Panc1 (cell line): ENCODE data around the gene HIKESHI. TPM values are rescaled to one million over a fixed set of nuclear protein-coding genes. Genes with fewer than 3 reads are reported as not detected.
A peak's percentile ranks its signal among the peaks of the same experiment; 100 is the strongest.

ENCODE experiments used
- ATAC-seq: fragments of 200-7000 bp; cut with Tn5 transposase; 2 replicates; pipeline ENCODE4 v1.9.1; 2020; ENCODE audit warnings: mild to moderate bottlenecking, moderate library complexity
- BruUV-seq: library from RNA; stranded (reverse); fragments of 400-500 nt; replicated peaks from 2 replicates; lab custom pipeline; 2021; lab: Mats Ljungman, UMichigan
- CTCF ChIA-PET: fragments of 300-600 bp; sonication (Branson Sonifier 250); formaldehyde crosslinking; loops from one replicate; lab custom pipeline; 2022; ENCODE audit warnings: antibody characterized with exemption; lab: Charles Lee
- POLR2A ChIA-PET: fragments of 300-600 bp; sonication (Branson Sonifier 250); formaldehyde crosslinking; loops from one replicate; lab custom pipeline; 2022; ENCODE audit warnings: antibody characterized with exemption; lab: Charles Lee
- DNase-seq: peaks from one replicate; pipeline ENCODE4 v3.0.0-alpha.2; 2010; ENCODE audit warnings: low read depth, low spot score
- H3K27ac ChIP-seq: 2 replicates; pipeline ENCODE4 v1.5.1; 2011; ENCODE audit warnings: mild to moderate bottlenecking, low read length, inconsistent platforms
- H3K27me3 ChIP-seq: fragments of 200-500 bp; sonication (Bioruptor generic); 2 replicates; pipeline ENCODE4 v1.6.0; 2014; ENCODE audit warnings: low read length, inconsistent platforms; ENCODE audit not compliant: control insufficient read depth, insufficient read depth
- H3K36me3 ChIP-seq: fragments of 200-500 bp; sonication (Bioruptor generic); 2 replicates; pipeline ENCODE4 v1.5.1; 2014; ENCODE audit warnings: inconsistent platforms, mild to moderate bottlenecking, low read length, moderate library complexity; ENCODE audit not compliant: control insufficient read depth, insufficient read depth
- H3K4me1 ChIP-seq: 2 replicates; pipeline ENCODE4 v1.5.1; 2011; ENCODE audit warnings: inconsistent platforms, mild to moderate bottlenecking, low read length, moderate library complexity; ENCODE audit not compliant: control insufficient read depth, insufficient read depth
- H3K4me3 ChIP-seq, 2 experiments: 2 replicates each; pipeline ENCODE4 v1.5.1; 2011 to 2012; ENCODE audit warnings: low read depth in 2 of 2, low read length in 2 of 2, mild to moderate bottlenecking in 2 of 2, inconsistent platforms in 1 of 2, moderate library complexity in 1 of 2
- H3K9me3 ChIP-seq: fragments of 200-500 bp; sonication (Bioruptor generic); 2 replicates; pipeline ENCODE4 v1.5.1; 2014; ENCODE audit warnings: low read depth, mild to moderate bottlenecking, inconsistent platforms, low read length, moderate library complexity; ENCODE audit not compliant: control insufficient read depth, insufficient read depth
- POLR2AphosphoS5 ChIP-seq: IDR thresholded peaks from 2 replicates; pipeline ENCODE4 v1.6.1; 2012; ENCODE audit warnings: mild to moderate bottlenecking, low read depth, low read length, moderate library complexity
- SIN3A ChIP-seq: IDR thresholded peaks from 2 replicates; pipeline ENCODE4 v1.6.1; 2012; ENCODE audit warnings: low read depth, mild to moderate bottlenecking, low read length, moderate library complexity, borderline replicate concordance; ENCODE audit not compliant: insufficient read depth
- TCF7L2 ChIP-seq: IDR thresholded peaks from 2 replicates; pipeline ENCODE4 v1.6.1; 2011; ENCODE audit warnings: mild to moderate bottlenecking, low read depth, low read length, inconsistent platforms
- in situ Hi-C: cut with HindIII; loops from 2 replicates; pipeline ENCODE4 v1.10.0; 2016; ENCODE audit warnings: low sequenced_read_pairs, low pct_unique_long_range_greater_than_20kb
- intact Hi-C: fragments of 100-400 bp; cut with micrococcal nuclease; formaldehyde crosslinking; loops from one replicate; pipeline ENCODE4 v1.10.0; 2022; ENCODE audit not compliant: unreplicated experiment
- total RNA-seq: library from RNA; stranded (reverse); gene quantifications from one replicate; pipeline ENCODE4 v1.2.1, GENCODE V29; 2021; ENCODE audit not compliant: unreplicated experiment
- TF ChIP-seq, protein P1 (sequence below), 2 experiments: IDR thresholded peaks; 2 replicates each; pipeline ENCODE4 v1.6.1; 2011 to 2012; ENCODE audit warnings: low read depth in 2 of 2, control low read depth in 1 of 2, low read length in 1 of 2, mild to moderate bottlenecking in 1 of 2, moderate library complexity in 1 of 2; ENCODE audit not compliant: insufficient read depth in 1 of 2
- TF ChIP-seq, protein P2 (sequence below): fragments of 450-650 bp; IDR thresholded peaks from 2 replicates; pipeline ENCODE4 v1.5.1; 2017; ENCODE audit warnings: mild to moderate bottlenecking

HIKESHI gene
- total RNA-seq, 1 experiment from 2014 or later = 61.3 TPM

DNA sequence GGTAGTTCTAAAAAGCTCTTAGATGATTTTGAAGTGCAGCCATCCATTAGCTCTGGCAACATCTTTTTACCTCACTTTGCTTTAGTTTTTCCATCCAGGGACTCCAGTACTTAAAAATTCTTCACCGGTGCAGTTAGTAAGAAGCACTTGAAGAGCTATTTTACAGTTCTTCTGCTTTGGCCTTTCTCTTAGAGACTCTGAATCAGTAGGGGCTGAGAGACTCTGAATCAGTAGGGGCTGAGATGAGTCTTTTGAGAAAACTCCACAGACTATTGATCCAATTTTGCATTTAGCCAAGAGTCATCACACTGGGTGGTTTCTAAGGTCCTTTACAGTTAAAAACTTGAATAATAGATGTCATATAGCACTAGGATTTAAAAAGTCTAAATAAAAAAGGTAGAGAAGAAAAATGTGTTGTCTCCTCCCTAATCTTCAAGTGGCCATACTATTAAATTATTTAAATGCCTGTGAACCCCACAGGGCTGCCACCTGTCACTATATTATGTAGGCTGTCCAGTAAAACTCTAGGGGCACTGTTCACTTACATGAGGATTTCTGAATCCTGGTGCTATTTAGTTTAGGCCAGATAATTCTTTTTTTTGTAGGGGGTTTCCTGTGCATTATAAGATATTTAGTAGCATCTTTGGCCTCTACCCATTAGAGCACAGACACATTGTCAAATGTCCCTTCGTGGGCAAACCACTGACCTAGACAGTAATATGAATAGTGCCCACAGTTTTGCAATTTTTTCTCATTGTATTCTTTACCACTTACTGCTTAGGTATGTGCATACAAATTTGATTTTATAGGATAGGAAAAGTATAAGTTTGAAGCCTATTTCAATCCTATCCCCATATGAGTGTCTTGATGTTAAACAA lies 26.3 kb upstream of the HIKESHI start:
- no peak overlapping the region for H3K27ac ChIP-seq
- H3K9me3 ChIP-seq = no peaks in the 10 kb centered on the region
- ChIA-PET POLR2A (no interaction called here), CTCF (no interaction called here)
- DNase-seq (no peak), ATAC-seq (no peak)
- no TSS peak for BruUV-seq
- TF ChIP-seq TCF7L2 (no peak), SIN3A (no peak), POLR2AphosphoS5 (no peak)
- TF ChIP-seq, protein P1, sequence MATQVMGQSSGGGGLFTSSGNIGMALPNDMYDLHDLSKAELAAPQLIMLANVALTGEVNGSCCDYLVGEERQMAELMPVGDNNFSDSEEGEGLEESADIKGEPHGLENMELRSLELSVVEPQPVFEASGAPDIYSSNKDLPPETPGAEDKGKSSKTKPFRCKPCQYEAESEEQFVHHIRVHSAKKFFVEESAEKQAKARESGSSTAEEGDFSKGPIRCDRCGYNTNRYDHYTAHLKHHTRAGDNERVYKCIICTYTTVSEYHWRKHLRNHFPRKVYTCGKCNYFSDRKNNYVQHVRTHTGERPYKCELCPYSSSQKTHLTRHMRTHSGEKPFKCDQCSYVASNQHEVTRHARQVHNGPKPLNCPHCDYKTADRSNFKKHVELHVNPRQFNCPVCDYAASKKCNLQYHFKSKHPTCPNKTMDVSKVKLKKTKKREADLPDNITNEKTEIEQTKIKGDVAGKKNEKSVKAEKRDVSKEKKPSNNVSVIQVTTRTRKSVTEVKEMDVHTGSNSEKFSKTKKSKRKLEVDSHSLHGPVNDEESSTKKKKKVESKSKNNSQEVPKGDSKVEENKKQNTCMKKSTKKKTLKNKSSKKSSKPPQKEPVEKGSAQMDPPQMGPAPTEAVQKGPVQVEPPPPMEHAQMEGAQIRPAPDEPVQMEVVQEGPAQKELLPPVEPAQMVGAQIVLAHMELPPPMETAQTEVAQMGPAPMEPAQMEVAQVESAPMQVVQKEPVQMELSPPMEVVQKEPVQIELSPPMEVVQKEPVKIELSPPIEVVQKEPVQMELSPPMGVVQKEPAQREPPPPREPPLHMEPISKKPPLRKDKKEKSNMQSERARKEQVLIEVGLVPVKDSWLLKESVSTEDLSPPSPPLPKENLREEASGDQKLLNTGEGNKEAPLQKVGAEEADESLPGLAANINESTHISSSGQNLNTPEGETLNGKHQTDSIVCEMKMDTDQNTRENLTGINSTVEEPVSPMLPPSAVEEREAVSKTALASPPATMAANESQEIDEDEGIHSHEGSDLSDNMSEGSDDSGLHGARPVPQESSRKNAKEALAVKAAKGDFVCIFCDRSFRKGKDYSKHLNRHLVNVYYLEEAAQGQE (IDR thresholded peaks at IDR 0.05; ENCODE audit: insufficient read depth in 1 of 2, low read depth in 2 of 2, low read length in 1 of 2) = no peak
- TF ChIP-seq, protein P2, sequence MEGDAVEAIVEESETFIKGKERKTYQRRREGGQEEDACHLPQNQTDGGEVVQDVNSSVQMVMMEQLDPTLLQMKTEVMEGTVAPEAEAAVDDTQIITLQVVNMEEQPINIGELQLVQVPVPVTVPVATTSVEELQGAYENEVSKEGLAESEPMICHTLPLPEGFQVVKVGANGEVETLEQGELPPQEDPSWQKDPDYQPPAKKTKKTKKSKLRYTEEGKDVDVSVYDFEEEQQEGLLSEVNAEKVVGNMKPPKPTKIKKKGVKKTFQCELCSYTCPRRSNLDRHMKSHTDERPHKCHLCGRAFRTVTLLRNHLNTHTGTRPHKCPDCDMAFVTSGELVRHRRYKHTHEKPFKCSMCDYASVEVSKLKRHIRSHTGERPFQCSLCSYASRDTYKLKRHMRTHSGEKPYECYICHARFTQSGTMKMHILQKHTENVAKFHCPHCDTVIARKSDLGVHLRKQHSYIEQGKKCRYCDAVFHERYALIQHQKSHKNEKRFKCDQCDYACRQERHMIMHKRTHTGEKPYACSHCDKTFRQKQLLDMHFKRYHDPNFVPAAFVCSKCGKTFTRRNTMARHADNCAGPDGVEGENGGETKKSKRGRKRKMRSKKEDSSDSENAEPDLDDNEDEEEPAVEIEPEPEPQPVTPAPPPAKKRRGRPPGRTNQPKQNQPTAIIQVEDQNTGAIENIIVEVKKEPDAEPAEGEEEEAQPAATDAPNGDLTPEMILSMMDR = peak; percentile 18; the same call in 1 of the 2 replicates
- no peak overlapping the region for H3K4me3 ChIP-seq
- in situ Hi-C loops = no loop called here
- no peaks in the 10 kb centered on the region for H3K4me1 ChIP-seq
- peaks cover 18% of the 10 kb centered on the region; the same call in 1 of the 2 replicates for H3K36me3 ChIP-seq
- H3K27me3 ChIP-seq = no peaks in the 10 kb centered on the region
- intact Hi-C loops = no loop called here

DNA sequence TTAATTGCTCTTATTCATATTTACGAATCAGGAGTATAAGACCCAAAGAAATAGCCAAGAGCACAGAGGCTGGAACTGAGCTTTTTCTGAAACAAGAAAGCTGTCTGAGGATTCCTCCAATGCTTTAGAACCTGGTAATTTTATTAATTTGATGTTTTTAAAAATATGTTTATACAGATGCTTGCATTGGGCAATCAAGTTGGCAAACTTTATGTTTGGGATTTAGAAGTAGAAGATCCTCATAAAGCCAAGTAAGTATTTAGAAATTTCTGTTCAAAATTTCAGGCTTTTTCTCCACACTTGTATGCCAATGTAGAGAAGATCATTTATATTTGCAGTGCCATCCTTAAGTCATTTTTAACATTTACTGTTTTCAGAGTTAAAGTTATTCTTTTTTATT lies 24.3 kb upstream of the HIKESHI start:
- POLR2A ChIA-PET = no interaction called here
- peaks cover 18% of the 10 kb centered on the region; the same call in 1 of the 2 replicates for H3K36me3 ChIP-seq
- H3K9me3 ChIP-seq = no peaks in the 10 kb centered on the region
- no peaks in the 10 kb centered on the region for H3K27me3 ChIP-seq
- intact Hi-C loops = no loop called here
- in situ Hi-C loops = no loop called here
- H3K4me3 ChIP-seq = no peak overlapping the region
- CTCF ChIA-PET = no interaction called here
- ATAC-seq (no peak), DNase-seq (no peak)
- no TSS peak for BruUV-seq
- H3K27ac ChIP-seq = no peak overlapping the region
- H3K4me1 ChIP-seq = no peaks in the 10 kb centered on the region
- TF ChIP-seq SIN3A = no peak
- TF ChIP-seq, protein P1 (IDR thresholded peaks at IDR 0.05; ENCODE audit: insufficient read depth in 1 of 2, low read depth in 2 of 2, low read length in 1 of 2) = no peak
- TF ChIP-seq, protein P2 = no peak
- TF ChIP-seq TCF7L2 = no peak
- no peak for TF ChIP-seq POLR2AphosphoS5
